GM12892 (cell line): ENCODE data around the gene PIGC.

Source experiments
- POLR2A ChIP-seq: IDR thresholded peaks from 2 replicates; pipeline ENCODE4 v1.6.1; 2011; ENCODE audit warnings: low read depth, low read length, control low read depth
- POLR2AphosphoS5 ChIP-seq: IDR thresholded peaks from 2 replicates; pipeline ENCODE4 v1.6.1; 2011; ENCODE audit warnings: low read depth, low read length, control low read depth
- TAF1 ChIP-seq: IDR thresholded peaks from 2 replicates; pipeline ENCODE4 v1.6.1; 2011; ENCODE audit warnings: low read depth, mild to moderate bottlenecking, control low read depth, low read length, borderline replicate concordance

DNA sequence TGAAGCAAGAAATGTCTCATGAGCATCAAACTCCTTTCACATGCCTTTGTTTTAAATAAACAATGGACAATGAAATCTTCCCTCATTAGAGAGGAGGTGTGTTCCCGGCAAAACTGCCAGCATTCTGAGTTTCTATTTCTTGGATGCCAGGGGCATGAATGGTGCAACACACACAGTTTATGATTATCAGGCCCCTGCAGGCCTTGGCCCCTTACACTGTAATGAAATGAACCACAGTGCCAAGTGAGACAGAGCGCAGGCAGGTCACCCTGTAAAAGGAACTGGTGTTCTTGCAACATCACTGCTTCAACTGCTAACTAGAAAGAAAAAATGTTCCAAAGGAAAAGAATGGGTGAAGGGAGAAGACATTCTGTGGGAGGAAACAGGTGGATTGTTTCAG lies 3.8 kb upstream of the PIGC start:
- TF ChIP-seq POLR2AphosphoS5 (no peak), POLR2A (no peak), TAF1 (no peak)
